ENCODE results near the gene PITPNM1.

The PITPNM1 gene

GRCh38 chr11:67523556-67524479 lies 18.7 kb upstream of the PITPNM1 start:
- POLR2A ChIA-PET = no interaction called here
- Histone ChIP-seq H3K36me3 (ENCODE audit: control insufficient read depth in 4 of 4, insufficient read depth in 4 of 4, low read length in 3 of 4) (no peaks in the 10 kb centered on the region), H3K4me1 (ENCODE audit: control extremely low read depth in 1 of 4, control insufficient read depth in 4 of 4, insufficient read depth in 4 of 4, low read length in 3 of 4) (no peaks in the 10 kb centered on the region), H3K27ac (ENCODE audit: insufficient read depth in 1 of 2, low read depth in 1 of 2, low read length in 2 of 2, poor library complexity in 1 of 2, severe bottlenecking in 2 of 2) (no peak overlapping the region), H3K9me3 (ENCODE audit: control extremely low read depth in 1 of 5, control insufficient read depth in 4 of 5, insufficient read depth in 2 of 5, low read depth in 1 of 5, low read length in 4 of 5) (no peaks in the 10 kb centered on the region), H3K27me3 (replicated peaks in 2 of 5; ENCODE audit: control insufficient read depth in 4 of 5, insufficient read depth in 5 of 5, low read length in 4 of 5) (no peaks in the 10 kb centered on the region), H3K4me3 (ENCODE audit: control insufficient read depth in 1 of 7, extremely low read depth in 1 of 7, insufficient read depth in 4 of 7, low read depth in 2 of 7, low read length in 6 of 7) (no peak overlapping the region)
- CTCF ChIA-PET = no interaction called here
- 95% methylated on average over 22 of the region's 25 CpGs for WGBS (ENCODE audit: insufficient coverage)
- DNase-seq = no peak

- Histone ChIP-seq H3K4me1 (ENCODE audit: control extremely low read depth in 1 of 4, control insufficient read depth in 4 of 4, insufficient read depth in 4 of 4, low read length in 3 of 4) (no peaks in the 10 kb centered on the region), H3K27ac (ENCODE audit: insufficient read depth in 1 of 2, low read depth in 1 of 2, low read length in 2 of 2, poor library complexity in 1 of 2, severe bottlenecking in 2 of 2) (no peak within 1 kb of the TSS), H3K36me3 (ENCODE audit: control insufficient read depth in 4 of 4, insufficient read depth in 4 of 4, low read length in 3 of 4) (no peaks in the 10 kb centered on the region), H3K9me3 (ENCODE audit: control extremely low read depth in 1 of 5, control insufficient read depth in 4 of 5, insufficient read depth in 2 of 5, low read depth in 1 of 5, low read length in 4 of 5) (no peaks in the 10 kb centered on the region), H3K4me3 (ENCODE audit: control insufficient read depth in 1 of 7, extremely low read depth in 1 of 7, insufficient read depth in 4 of 7, low read depth in 2 of 7, low read length in 6 of 7) (no peak within 1 kb of the TSS), H3K27me3 (replicated peaks in 2 of 5; ENCODE audit: control insufficient read depth in 4 of 5, insufficient read depth in 5 of 5, low read length in 4 of 5) (no peaks in the 10 kb centered on the region)
- DNase-seq = no peak
- ChIA-PET POLR2A (interaction anchor here (1.0 kb wide), 1 partner anchor 19 kb away, joined by 3 read pairs; no protein-coding TSS in a partner anchor), CTCF (no interaction called here)
- WGBS (ENCODE audit: insufficient coverage) = 93% methylated on average over 14 of the region's 23 CpGs
These were observed 17.8 kb upstream of the PITPNM1 start, which contains the start of gene CABP2 for GRCh38 chr11:67522844-67523555. TSS of gene CABP2 (minus strand) at chr11:67523446. CDS start at chr11:67523326, 120 bp downstream.

DNA sequence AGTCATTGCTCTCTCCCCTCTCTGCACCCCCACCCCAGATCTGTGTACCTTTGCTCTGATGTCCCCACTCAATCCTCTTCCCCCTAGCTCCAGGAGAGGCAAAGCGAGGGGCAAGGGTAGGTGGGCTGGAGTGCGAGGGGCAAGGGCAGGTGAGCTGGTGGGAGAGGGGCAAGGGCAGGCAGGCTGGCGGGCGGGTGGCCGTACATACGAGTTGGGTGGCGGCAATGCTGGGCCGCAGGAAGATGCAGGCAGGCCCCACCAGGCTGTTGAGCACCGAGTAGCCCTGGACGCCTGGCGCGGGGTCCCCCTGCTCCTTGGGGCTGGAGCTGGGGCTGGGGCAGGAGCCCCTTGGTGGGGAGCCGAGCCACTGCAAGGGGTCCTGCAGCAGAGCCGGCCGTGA lies 17.2 kb upstream of the PITPNM1 start:
- no peaks in the 10 kb centered on the region for H3K4me1 ChIP-seq (ENCODE audit: control extremely low read depth in 1 of 4, control insufficient read depth in 4 of 4, insufficient read depth in 4 of 4, low read length in 3 of 4)
- H3K9me3 ChIP-seq (ENCODE audit: control extremely low read depth in 1 of 5, control insufficient read depth in 4 of 5, insufficient read depth in 2 of 5, low read depth in 1 of 5, low read length in 4 of 5) = no peaks in the 10 kb centered on the region
- DNase-seq = no peak
- no peak overlapping the region for H3K27ac ChIP-seq (ENCODE audit: insufficient read depth in 1 of 2, low read depth in 1 of 2, low read length in 2 of 2, poor library complexity in 1 of 2, severe bottlenecking in 2 of 2)
- no peaks in the 10 kb centered on the region for H3K36me3 ChIP-seq (ENCODE audit: control insufficient read depth in 4 of 4, insufficient read depth in 4 of 4, low read length in 3 of 4)
- CTCF ChIA-PET = no interaction called here
- H3K27me3 ChIP-seq (replicated peaks in 2 of 5; ENCODE audit: control insufficient read depth in 4 of 5, insufficient read depth in 5 of 5, low read length in 4 of 5) = no peaks in the 10 kb centered on the region
- POLR2A ChIA-PET = interaction anchor here (1.0 kb wide), 1 partner anchor 20 kb away, joined by 3 read pairs; no protein-coding TSS in a partner anchor
- H3K4me3 ChIP-seq (ENCODE audit: control insufficient read depth in 1 of 7, extremely low read depth in 1 of 7, insufficient read depth in 4 of 7, low read depth in 2 of 7, low read length in 6 of 7) = no peak overlapping the region
- 100% methylated on average over 11 of the region's 15 CpGs for WGBS (ENCODE audit: insufficient coverage)

DNA sequence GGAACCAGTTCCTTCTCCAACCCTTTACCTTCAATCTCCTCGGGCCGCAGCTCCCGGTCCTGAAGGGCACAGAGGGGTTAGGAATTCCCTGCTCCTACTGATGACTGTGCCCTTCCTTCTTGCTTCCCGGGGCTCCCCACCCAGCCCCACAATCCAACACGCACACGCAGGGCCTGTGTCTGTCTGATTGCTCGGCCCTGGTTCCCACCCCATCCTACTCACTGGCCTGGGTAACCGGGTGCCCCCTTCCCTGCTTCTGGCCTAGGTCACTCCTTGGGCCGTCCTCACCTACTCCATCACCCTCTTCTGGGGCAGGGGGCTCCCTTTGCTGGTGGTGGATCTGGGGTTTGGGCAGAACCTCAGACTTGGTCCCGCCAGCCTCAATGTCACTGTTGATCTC lies 16.8 kb upstream of the PITPNM1 start:
- CTCF ChIA-PET = no interaction called here
- no peak for DNase-seq
- Histone ChIP-seq H3K4me1 (ENCODE audit: control extremely low read depth in 1 of 4, control insufficient read depth in 4 of 4, insufficient read depth in 4 of 4, low read length in 3 of 4) (no peaks in the 10 kb centered on the region), H3K27me3 (replicated peaks in 2 of 5; ENCODE audit: control insufficient read depth in 4 of 5, insufficient read depth in 5 of 5, low read length in 4 of 5) (no peaks in the 10 kb centered on the region), H3K4me3 (ENCODE audit: control insufficient read depth in 1 of 7, extremely low read depth in 1 of 7, insufficient read depth in 4 of 7, low read depth in 2 of 7, low read length in 6 of 7) (no peak overlapping the region), H3K36me3 (ENCODE audit: control insufficient read depth in 4 of 4, insufficient read depth in 4 of 4, low read length in 3 of 4) (no peaks in the 10 kb centered on the region), H3K9me3 (ENCODE audit: control extremely low read depth in 1 of 5, control insufficient read depth in 4 of 5, insufficient read depth in 2 of 5, low read depth in 1 of 5, low read length in 4 of 5) (no peaks in the 10 kb centered on the region), H3K27ac (ENCODE audit: insufficient read depth in 1 of 2, low read depth in 1 of 2, low read length in 2 of 2, poor library complexity in 1 of 2, severe bottlenecking in 2 of 2) (no peak overlapping the region)
- WGBS (ENCODE audit: insufficient coverage) = 88% methylated on average over 7 of the region's 10 CpGs
- POLR2A ChIA-PET = no interaction called here

- peaks cover 0 to 3% (median 0%) of the 10 kb centered on the region in 5 experiments for H3K27me3 ChIP-seq (replicated peaks in 2 of 5; ENCODE audit: control insufficient read depth in 4 of 5, insufficient read depth in 5 of 5, low read length in 4 of 5)
- no peak overlapping the region for H3K27ac ChIP-seq (ENCODE audit: insufficient read depth in 1 of 2, low read depth in 1 of 2, low read length in 2 of 2, poor library complexity in 1 of 2, severe bottlenecking in 2 of 2)
- ChIA-PET CTCF (interaction anchor here (1.2 kb wide), 1 partner anchor 9 kb away, joined by 3 read pairs; no protein-coding TSS in a partner anchor), POLR2A (interaction anchor here (1.1 kb wide), 1 partner anchor 85 kb away, joined by 3 read pairs; no protein-coding TSS in a partner anchor)
- no peaks in the 10 kb centered on the region for H3K9me3 ChIP-seq (ENCODE audit: control extremely low read depth in 1 of 5, control insufficient read depth in 4 of 5, insufficient read depth in 2 of 5, low read depth in 1 of 5, low read length in 4 of 5)
- H3K4me3 ChIP-seq (ENCODE audit: control insufficient read depth in 1 of 7, extremely low read depth in 1 of 7, insufficient read depth in 4 of 7, low read depth in 2 of 7, low read length in 6 of 7) = no peak overlapping the region
- WGBS (ENCODE audit: insufficient coverage) = 90% methylated on average over 16 of the region's 16 CpGs
- DNase-seq = no peak
- no peaks in the 10 kb centered on the region for H3K36me3 ChIP-seq (ENCODE audit: control insufficient read depth in 4 of 4, insufficient read depth in 4 of 4, low read length in 3 of 4)
- no peaks in the 10 kb centered on the region for H3K4me1 ChIP-seq (ENCODE audit: control extremely low read depth in 1 of 4, control insufficient read depth in 4 of 4, insufficient read depth in 4 of 4, low read length in 3 of 4)
These were observed 16.0 kb upstream of the PITPNM1 start for GRCh38 chr11:67520856-67521824.

DNA sequence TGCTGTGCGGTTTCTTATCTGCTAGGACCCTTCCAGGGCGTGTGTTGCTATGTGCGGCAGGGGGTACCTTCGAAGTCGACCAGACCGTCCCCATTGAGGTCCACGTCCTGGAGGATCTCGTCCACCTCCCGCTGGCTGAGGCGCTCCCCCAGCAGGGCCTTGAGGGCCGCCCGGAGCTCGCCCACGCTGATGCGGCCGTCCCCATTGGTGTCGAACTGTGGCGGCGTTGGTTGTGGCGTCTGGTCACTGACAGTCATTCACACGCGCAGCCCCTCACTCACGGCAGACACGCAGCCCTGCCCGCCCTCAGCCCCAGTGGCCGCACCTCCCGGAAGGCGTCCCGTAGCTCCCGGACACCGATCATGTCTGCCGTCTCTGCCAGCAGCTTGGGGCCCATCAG lies 14.6 kb upstream of the PITPNM1 start:
- ChIA-PET POLR2A (interaction anchor here (1.1 kb wide), 1 partner anchor 83 kb away, joined by 3 read pairs; no protein-coding TSS in a partner anchor), CTCF (no interaction called here)
- Histone ChIP-seq H3K4me3 (ENCODE audit: control insufficient read depth in 1 of 7, extremely low read depth in 1 of 7, insufficient read depth in 4 of 7, low read depth in 2 of 7, low read length in 6 of 7) (no peak overlapping the region), H3K4me1 (ENCODE audit: control extremely low read depth in 1 of 4, control insufficient read depth in 4 of 4, insufficient read depth in 4 of 4, low read length in 3 of 4) (no peaks in the 10 kb centered on the region), H3K36me3 (ENCODE audit: control insufficient read depth in 4 of 4, insufficient read depth in 4 of 4, low read length in 3 of 4) (no peaks in the 10 kb centered on the region), H3K27me3 (replicated peaks in 2 of 5; ENCODE audit: control insufficient read depth in 4 of 5, insufficient read depth in 5 of 5, low read length in 4 of 5) (peaks cover 0 to 3% (median 0%) of the 10 kb centered on the region in 5 experiments), H3K9me3 (ENCODE audit: control extremely low read depth in 1 of 5, control insufficient read depth in 4 of 5, insufficient read depth in 2 of 5, low read depth in 1 of 5, low read length in 4 of 5) (no peaks in the 10 kb centered on the region), H3K27ac (ENCODE audit: insufficient read depth in 1 of 2, low read depth in 1 of 2, low read length in 2 of 2, poor library complexity in 1 of 2, severe bottlenecking in 2 of 2) (no peak overlapping the region)
- WGBS (ENCODE audit: insufficient coverage) = 94% methylated on average over 26 of the region's 32 CpGs
- DNase-seq = no peak
